Fibroblast of the conjunctiva (primary cell): ENCODE results near the gene TBC1D24.
A peak's percentile ranks its signal among the peaks of the same experiment; 100 is the strongest.

Source experiments
- DNase-seq: peaks from one replicate; pipeline ENCODE4 v3.0.0-alpha.2; 2010; ENCODE audit warnings: low read depth

Gene TBC1D24

GRCh38 chr16:2482708-2483534 lies 8.0 kb downstream of the TBC1D24 start:
- DNase-seq = peak; percentile 48

DNA sequence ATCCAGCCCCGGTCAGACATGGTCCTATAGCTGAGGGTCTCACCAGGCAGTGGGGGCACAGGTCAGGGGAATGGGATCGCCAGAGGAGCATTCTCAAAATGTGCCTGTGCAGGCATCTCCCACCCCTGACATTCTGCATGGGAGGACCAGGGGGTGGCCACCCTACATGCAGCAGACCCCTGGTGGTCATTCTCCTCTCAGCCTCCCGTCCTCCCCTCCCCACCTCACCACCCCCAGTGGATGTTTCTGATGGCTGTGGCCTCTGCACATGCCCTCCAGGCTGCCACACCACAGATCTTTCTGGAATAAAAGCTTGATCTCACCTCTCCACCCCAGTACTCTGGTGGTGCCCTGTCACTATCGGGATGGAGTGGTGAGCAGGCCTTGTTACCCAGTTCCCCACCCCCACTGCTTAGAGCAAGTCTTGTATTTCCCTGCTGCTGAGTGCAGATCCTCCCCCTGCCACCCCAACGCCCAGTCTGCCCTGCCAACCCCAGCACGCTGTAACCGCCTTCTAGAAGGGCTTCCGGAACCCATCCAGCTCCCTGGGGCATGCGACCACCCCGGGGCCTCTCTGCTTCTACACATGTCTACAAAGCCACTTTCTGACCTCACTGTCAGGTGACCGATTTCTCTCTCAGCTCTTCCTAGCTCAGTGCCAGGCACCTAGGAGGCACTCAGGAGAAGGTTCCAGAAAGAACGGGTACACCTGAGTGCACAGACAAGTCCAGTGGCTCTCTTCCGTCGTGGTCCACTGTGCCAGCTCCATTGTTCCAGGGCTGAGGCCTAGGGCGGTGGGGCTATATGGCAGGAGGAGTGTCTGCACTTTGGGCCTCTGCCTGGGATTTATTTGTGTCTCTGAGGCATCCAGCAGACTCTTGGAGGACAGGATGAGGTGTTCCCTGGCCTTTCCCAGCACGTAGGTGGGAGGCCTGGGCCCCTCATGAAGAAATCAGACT lies 9.3 kb downstream of the TBC1D24 start:
- DNase-seq = no peak

DNA sequence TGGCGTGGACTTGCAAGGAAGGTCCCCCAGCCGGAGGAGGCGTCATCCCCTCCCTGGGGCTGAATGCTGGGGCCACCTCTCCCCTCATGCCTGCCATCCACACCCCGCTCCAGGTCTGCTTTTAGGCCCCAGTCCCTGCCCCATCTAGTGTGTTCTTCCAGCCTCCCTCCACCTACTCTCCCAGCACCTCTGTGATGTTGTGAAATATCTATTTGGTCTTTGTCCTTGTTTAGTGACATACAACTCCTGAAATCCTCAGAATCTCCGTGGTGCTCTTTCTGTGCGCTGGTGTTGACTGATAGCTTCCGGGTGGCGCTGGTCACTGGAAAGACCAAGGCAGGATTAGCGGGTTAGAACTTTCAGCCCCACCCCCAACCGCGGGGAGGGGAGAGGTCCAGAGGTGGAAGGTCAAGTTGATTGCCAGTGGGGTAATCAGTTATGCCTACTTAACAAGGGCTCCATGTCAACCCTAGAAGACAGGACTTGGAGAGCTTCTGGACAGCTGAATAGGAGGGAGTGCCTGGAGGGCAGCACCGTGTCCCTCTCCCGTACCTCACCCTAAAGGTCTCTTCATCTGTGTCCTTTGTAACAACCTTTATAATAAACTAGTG lies 10.1 kb downstream of the TBC1D24 start:
- DNase-seq = no peak

DNA sequence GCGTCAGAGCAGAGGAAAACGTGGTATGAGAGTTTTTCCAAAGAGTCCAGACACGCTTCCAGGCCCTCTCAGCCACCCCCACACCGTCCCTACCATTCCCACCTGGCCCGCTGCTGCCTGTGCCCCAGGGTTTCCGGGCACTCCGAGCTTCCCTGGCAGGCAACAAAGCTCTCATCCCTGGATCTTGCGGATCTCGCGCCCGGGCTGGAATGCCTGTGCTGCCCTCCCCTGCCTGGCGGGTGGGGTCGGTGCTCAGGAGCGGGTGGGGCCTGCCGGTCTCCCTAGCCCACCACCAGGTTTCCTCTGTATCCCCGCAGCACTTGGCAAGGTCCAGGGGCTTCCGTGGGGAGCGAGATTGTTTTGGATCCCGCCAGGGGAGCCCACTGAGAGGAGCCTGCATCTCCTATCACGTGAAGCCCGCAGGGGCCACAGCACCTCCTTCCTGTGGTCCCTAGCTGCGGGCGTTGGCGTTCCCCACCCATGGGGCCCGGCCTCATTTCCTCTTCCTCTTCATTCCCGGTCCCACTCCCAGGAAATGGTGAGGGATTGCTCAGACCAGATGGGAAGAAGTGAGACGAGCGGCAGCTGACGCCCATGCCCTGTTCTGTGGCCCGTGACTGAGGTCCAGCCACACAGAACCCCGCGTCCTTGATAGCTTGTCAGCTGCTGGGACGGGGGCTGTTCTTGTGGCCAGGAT lies 11.0 kb downstream of the TBC1D24 start:
- DNase-seq = no peak

GRCh38 chr16:2486645-2487516 lies 12.0 kb downstream of the TBC1D24 start:
- no peak for DNase-seq

GRCh38 chr16:2487517-2487842 lies 12.6 kb downstream of the TBC1D24 start:
- DNase-seq = no peak

DNA sequence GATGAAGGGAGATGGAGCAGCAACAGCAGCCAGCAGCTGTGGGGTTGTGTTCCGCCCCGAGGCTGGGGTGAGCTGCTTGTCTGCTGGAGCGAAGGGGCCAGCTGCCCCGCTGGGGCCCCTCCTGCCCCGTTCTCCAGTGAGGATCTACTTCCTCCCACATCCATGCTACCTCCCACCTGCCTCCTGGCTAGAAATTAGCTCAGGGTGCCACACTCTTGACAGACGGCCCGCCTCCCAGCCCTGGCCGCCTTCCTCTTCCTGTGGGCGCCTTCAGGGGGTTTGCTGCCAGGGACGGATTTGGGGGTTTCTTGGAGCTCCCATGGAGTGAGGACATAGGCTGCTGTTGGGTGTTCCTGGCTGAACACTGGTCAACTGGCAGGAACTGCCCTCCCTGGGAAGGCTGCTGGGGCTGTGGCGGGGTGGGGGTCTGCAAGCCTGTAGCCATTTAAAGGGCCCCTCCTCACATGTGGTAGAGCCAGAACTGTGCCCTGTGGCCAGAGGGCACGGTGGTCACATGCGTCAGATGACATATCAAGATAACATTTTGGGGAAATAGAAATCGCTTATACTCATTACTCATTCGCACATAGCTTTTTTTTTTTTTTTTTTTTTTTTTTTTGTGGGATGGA lies 13.1 kb downstream of the TBC1D24 start:
- no peak for DNase-seq

- DNase-seq = no peak
Observed at GRCh38 chr16:2489581-2489980, 14.7 kb downstream of the TBC1D24 start.

GRCh38 chr16:2490190-2491105 lies 15.5 kb downstream of the TBC1D24 start:
- no peak for DNase-seq

GRCh38 chr16:2492292-2492691 lies 17.4 kb downstream of the TBC1D24 start:
- DNase-seq = no peak

DNA sequence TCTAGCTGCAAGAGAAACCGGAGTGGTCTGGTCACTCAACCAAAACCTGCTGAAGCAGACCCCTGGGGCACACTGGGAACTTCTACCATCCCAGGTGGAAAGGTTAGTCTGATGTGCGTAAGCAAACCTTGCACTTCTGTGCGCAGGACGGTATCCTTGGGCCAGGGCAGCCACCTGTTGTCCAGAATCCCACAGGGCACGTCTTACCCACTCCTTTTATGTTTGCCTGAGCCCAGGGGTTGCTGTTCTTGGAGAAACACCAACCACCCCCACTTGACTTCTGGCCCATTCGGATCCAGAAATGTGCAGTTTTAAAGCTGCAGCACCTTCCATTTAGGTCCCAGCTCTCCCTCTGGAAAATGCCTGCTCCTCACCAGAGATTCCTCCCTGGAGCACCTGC lies 18.7 kb downstream of the TBC1D24 start:
- no peak for DNase-seq

- DNase-seq = no peak
Observed at GRCh38 chr16:2494616-2495015, 19.7 kb downstream of the TBC1D24 start.

DNA sequence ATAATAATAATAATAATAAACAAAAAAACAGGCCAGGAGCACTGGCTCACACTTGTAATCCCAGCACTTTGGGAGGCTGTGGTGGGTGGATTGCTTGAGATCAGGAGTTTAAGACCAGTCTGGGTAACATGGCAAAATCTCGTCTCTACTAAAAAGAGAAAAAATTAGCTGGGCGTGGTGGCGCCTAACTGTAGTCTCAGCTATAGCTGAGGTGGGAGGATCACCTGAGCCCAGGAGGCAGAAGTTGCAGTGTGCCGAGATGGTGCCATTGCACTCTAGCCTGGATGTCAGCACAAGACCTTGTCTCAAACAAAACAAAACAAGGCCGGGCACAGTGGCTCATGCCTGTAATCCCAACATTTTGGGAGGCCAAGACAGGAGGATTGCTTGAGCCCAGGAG lies 20.1 kb downstream of the TBC1D24 start:
- no peak for DNase-seq

- no peak for DNase-seq
Observed at GRCh38 chr16:2496223-2497115, 21.5 kb downstream of the TBC1D24 start.

DNA sequence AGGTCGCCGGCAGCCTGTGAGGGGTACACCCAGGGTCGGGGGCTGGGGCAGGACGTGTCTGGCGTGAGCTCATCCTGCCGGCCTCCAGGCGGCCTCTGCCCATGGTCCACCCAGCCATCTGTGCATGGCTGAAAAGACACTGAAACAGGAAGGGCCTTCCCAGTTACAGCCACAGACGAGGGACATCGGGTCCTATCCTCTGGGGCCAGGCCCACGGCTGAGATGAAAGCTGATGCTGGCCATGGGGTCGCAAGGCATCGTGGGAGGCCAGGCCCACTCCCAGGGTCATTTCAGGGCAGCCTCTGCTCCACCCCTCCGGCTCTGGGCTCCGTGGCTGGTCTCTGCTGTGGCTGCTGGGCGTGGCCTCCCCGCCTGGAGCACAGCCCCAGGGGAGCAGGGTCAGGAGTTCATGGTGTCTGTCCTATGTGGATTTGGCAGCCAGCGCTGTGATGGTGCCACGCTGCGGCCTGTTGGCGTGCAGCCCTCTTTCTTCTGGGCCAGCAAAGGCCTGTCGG lies 22.2 kb downstream of the TBC1D24 start:
- DNase-seq = no peak

- no peak for DNase-seq
Observed at GRCh38 chr16:2497695-2498484, 23.0 kb downstream of the TBC1D24 start.

- DNase-seq = no peak
Observed at GRCh38 chr16:2498531-2499253, 23.8 kb downstream of the TBC1D24 start.
